Kidney (tissue), 14 donors: Measurements from ENCODE around the gene APOA4. TPM values are rescaled to one million over a fixed set of nuclear protein-coding genes. Genes with fewer than 3 reads are reported as not detected.

ENCODE experiments used
- DNase-seq, 5 donors: peaks; one replicate each; pipeline ENCODE4 v3.0.0-alpha.2; 2013 to 2020
- FAIRE-seq: peaks from 2 replicates; lab custom pipeline; 2012; peaks lifted over from hg19 to GRCh38; lab: Jason Lieb, UNC
- H3K27ac ChIP-seq, 2 donors: one replicate each; pipeline ENCODE4 v1.7.0; 2013; ENCODE audit warnings: low read depth in 2 of 2, low read length in 2 of 2, inconsistent platforms in 1 of 2
- H3K27me3 ChIP-seq: one replicate; pipeline ENCODE4 v1.7.1; 2013; ENCODE audit warnings: low read length, inconsistent platforms; ENCODE audit not compliant: control insufficient read depth, insufficient read depth
- H3K36me3 ChIP-seq, 3 donors: one replicate each; pipeline versions ENCODE4 v1.7.0 to v1.7.1; 2013; ENCODE audit warnings: low read length in 3 of 3, control low read depth in 1 of 3, inconsistent platforms in 1 of 3; ENCODE audit not compliant: insufficient read depth in 3 of 3, control insufficient read depth in 2 of 3
- H3K4me1 ChIP-seq, 3 donors: one replicate each; pipeline versions ENCODE4 v1.7.0 to v1.7.1; 2013; ENCODE audit warnings: low read length in 3 of 3, inconsistent platforms in 1 of 3, low read depth in 1 of 3; ENCODE audit not compliant: control insufficient read depth in 2 of 3, insufficient read depth in 2 of 3
- H3K4me3 ChIP-seq, 3 donors: one replicate each; pipeline versions ENCODE4 v1.7.0 to v1.8.1; 2013; ENCODE audit warnings: low read length in 3 of 3, control low read depth in 1 of 3, inconsistent platforms in 1 of 3
- H3K9ac ChIP-seq, 3 donors: one replicate each; pipeline versions ENCODE4 v1.7.0 to v1.7.1; 2013; ENCODE audit warnings: low read length in 3 of 3, control low read depth in 1 of 3, inconsistent platforms in 1 of 3
- H3K9me3 ChIP-seq, 3 donors: one replicate each; pipeline versions ENCODE4 v1.7.0 to v1.7.1; 2013; ENCODE audit warnings: low read length in 3 of 3, control low read depth in 1 of 3, inconsistent platforms in 1 of 3; ENCODE audit not compliant: control insufficient read depth in 2 of 3, insufficient read depth in 1 of 3
- CTCF ChIP-seq: IDR thresholded peaks from 3 replicates; pipeline ENCODE4 v1.5.1; 2012; ENCODE audit warnings: mild to moderate bottlenecking, moderate library complexity, borderline replicate concordance; ENCODE audit not compliant: insufficient read depth; ENCODE audit errors: extremely low read depth
- intact Hi-C: fragments of 100-400 bp; cut with DNase I; formaldehyde crosslinking; loops from one replicate; pipeline ENCODE4 v1.11.1; 2022
- polyA plus RNA-seq: library from polyadenylated mRNA; stranded (reverse); fragments of 350-450 nt; fragmentation: Illumina TruSeq; extraction: RNeasy Lipid Tissue Mini Kit (QIAGEN cat#74804); gene quantifications from one replicate; pipeline ENCODE4 v1.2.3, GENCODE V29; 2014; ENCODE audit warnings: low read depth, low replicate concordance; ENCODE audit not compliant: insufficient read depth
- total RNA-seq: library from RNA; stranded (reverse); fragmentation: NEBNext Ultra II Directional; extraction: Animal tissue kit (Norgen Biotek cat#: 25700); gene quantifications from one replicate; pipeline ENCODE4 v1.2.1, GENCODE V29; 2021
- donor health status: control.
- donor health status: control.
- donor health status: control.
- donor health status: control.
- donor health status: control.
- donor health status: DM: yes; HTN: yes; CAD: no.
- donor health status: Normal renal cell carcinoma (clear cell type).

APOA4 gene
- total and polyA plus RNA-seq, 2 donors from 2014 or later, result 0.80 TPM; not detected in 1

GRCh38 chr11:116777056-116777455, 46.0 kb downstream of the APOA4 start:
- Histone ChIP-seq H3K9ac (no peak overlapping the region), H3K36me3 (peaks cover under 1 to 24% (median 19%) of the 10 kb centered on the region in 3 donors), H3K27me3 (no peaks in the 10 kb centered on the region), H3K4me3 (no peak overlapping the region), H3K4me1 (peaks cover 0 to 2% (median 0%) of the 10 kb centered on the region in 3 donors), H3K9me3 (no peaks in the 10 kb centered on the region), H3K27ac (no peak overlapping the region)
- DNase-seq, result no peak
- intact Hi-C loops, result no loop called here
- no peak for TF ChIP-seq CTCF
- FAIRE-seq, result no peak

DNA sequence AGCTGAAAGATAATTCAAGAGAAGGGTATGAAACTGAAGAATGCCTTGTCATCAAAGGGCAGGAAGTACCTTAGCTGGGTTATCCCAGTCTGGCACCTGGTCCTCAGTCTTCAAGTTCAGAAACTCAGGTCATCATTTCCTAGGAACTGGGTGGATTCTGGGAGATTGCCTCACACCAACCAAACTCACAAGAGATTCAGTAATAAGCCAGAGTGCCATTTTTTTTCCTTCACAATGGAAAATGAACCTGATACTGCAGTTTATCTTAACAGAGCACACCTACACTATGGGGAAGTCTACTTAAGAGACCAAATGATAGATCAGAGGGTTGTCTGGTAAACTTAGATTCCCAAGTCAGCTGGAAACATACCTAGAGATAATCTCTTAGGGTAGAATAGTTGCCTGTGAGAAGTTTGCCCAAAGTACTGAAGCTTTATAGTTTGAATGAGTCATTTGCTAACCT, 46.6 kb downstream of the APOA4 start:
- no peak for FAIRE-seq
- TF ChIP-seq CTCF, result no peak

GRCh38 chr11:116775975-116776374, 47.1 kb downstream of the APOA4 start:
- no peaks in the 10 kb centered on the region for H3K27me3 ChIP-seq
- no peak for DNase-seq
- H3K9ac ChIP-seq, result no peak overlapping the region
- peaks cover 0 to 22% (median 17%) of the 10 kb centered on the region in 3 donors for H3K36me3 ChIP-seq
- intact Hi-C loops, result no loop called here
- no peak overlapping the region for H3K4me3 ChIP-seq
- no peaks in the 10 kb centered on the region for H3K9me3 ChIP-seq
- H3K4me1 ChIP-seq, result peaks cover 0 to 11% (median 6%) of the 10 kb centered on the region in 3 donors
- H3K27ac ChIP-seq, result no peak overlapping the region
- TF ChIP-seq CTCF, result no peak
- FAIRE-seq, result no peak

More for the DNA sequence above, 46.6 kb downstream of the APOA4 start:
- no peak overlapping the region for H3K27ac ChIP-seq
- no peak overlapping the region for H3K9ac ChIP-seq
- DNase-seq, result no peak
- peaks cover 0 to 22% (median 17%) of the 10 kb centered on the region in 3 donors for H3K36me3 ChIP-seq
- no peaks in the 10 kb centered on the region for H3K9me3 ChIP-seq
- intact Hi-C loops, result no loop called here
- H3K4me3 ChIP-seq, result no peak overlapping the region
- H3K4me1 ChIP-seq, result peaks cover 0 to 7% (median 3%) of the 10 kb centered on the region in 3 donors
- no peaks in the 10 kb centered on the region for H3K27me3 ChIP-seq

DNA sequence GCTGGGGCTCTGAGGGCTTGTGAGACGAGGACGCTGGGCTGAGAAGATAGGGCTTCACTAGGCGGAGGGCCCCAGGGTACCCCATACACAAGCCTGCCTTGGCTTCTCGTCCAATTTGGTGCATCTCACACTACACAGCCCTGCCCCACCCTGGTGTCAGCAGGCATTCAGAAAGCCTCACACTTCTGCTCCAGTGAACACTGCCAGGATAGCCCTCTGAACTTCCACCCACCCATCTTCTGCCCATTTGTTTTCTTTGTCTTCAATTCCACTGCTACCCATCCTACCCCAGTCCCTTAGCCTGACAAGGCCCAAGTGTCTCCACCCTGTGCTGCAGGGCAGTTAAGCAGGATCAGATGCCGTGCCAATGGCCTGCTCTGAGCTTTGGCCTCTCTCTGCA, 48.4 kb downstream of the APOA4 start:
- no peak overlapping the region for H3K27ac ChIP-seq
- peaks cover 0 to 11% (median 9%) of the 10 kb centered on the region in 3 donors for H3K4me1 ChIP-seq
- H3K36me3 ChIP-seq, result peaks cover 0 to 19% (median 17%) of the 10 kb centered on the region in 3 donors
- no peak for TF ChIP-seq CTCF
- no peaks in the 10 kb centered on the region for H3K9me3 ChIP-seq
- H3K9ac ChIP-seq, result no peak overlapping the region
- H3K4me3 ChIP-seq, result no peak overlapping the region
- DNase-seq, result peak in 1 of 5 donors; percentile 64
- FAIRE-seq, result no peak
- H3K27me3 ChIP-seq, result no peaks in the 10 kb centered on the region
- intact Hi-C loops, result no loop called here
